OCI-LY7 (cell line): ENCODE results near the gene SLC44A4. TPM values are rescaled to one million over a fixed set of nuclear protein-coding genes. Genes with fewer than 3 reads are reported as not detected.

Experiments
- BruUV-seq: library from RNA; stranded (reverse); fragments of 400-500 nt; replicated peaks from 2 replicates; lab custom pipeline; 2021; lab: Mats Ljungman, UMichigan
- CTCF ChIA-PET: fragments of 300-600 bp; sonication (Branson Sonifier 250); formaldehyde crosslinking; loops from one replicate; lab custom pipeline; 2022; ENCODE audit warnings: antibody characterized with exemption; ENCODE audit not compliant: unreplicated experiment; lab: Charles Lee
- POLR2A ChIA-PET: fragments of 300-600 bp; sonication (Branson Sonifier 250); formaldehyde crosslinking; loops from one replicate; lab custom pipeline; 2022; ENCODE audit warnings: antibody characterized with exemption; lab: Charles Lee
- DNase-seq: peaks from one replicate; pipeline ENCODE4 v3.0.0-alpha.2; 2015; ENCODE audit warnings: low spot score
- H2AFZ ChIP-seq: fragments of 200-600 bp; sonication (generic), shearing (Covaris generic); 2 replicates; pipeline ENCODE4 v1.6.1; 2014; ENCODE audit warnings: mild to moderate bottlenecking, antibody characterized with exemption, low read length, moderate library complexity
- H3K27ac ChIP-seq: fragments of 200-600 bp; sonication (generic); 2 replicates; pipeline ENCODE4 v1.5.1; 2014; ENCODE audit warnings: mixed run types, low read depth, mild to moderate bottlenecking, moderate library complexity, low read length, inconsistent platforms; ENCODE audit not compliant: poor library complexity, severe bottlenecking
- H3K36me3 ChIP-seq: fragments of 200-600 bp; sonication (generic); 2 replicates; pipeline ENCODE4 v1.6.1; 2014; ENCODE audit warnings: mild to moderate bottlenecking, antibody characterized with exemption, low read length, moderate library complexity, mixed read lengths; ENCODE audit not compliant: insufficient read depth
- H3K4me1 ChIP-seq: fragments of 200-600 bp; sonication (generic); 2 replicates; pipeline ENCODE4 v1.5.1; 2014; ENCODE audit warnings: mild to moderate bottlenecking, low read length; ENCODE audit not compliant: insufficient read depth, poor library complexity, severe bottlenecking
- H3K4me2 ChIP-seq: fragments of 200-600 bp; sonication (generic); 2 replicates; pipeline ENCODE4 v1.6.1; 2014; ENCODE audit warnings: mild to moderate bottlenecking, low read length
- H3K4me3 ChIP-seq: fragments of 200-600 bp; sonication (generic); 2 replicates; pipeline ENCODE4 v1.5.1; 2014; ENCODE audit warnings: mild to moderate bottlenecking, low read depth, low read length; ENCODE audit not compliant: poor library complexity, severe bottlenecking
- H3K79me2 ChIP-seq: fragments of 200-600 bp; sonication (generic); 2 replicates; pipeline ENCODE4 v1.6.1; 2016; ENCODE audit warnings: low read depth, mild to moderate bottlenecking, low read length, moderate library complexity, mixed read lengths; ENCODE audit not compliant: insufficient read depth
- H3K9me2 ChIP-seq: fragments of 200-600 bp; sonication (generic); 2 replicates; pipeline ENCODE4 v1.6.1; 2016; ENCODE audit warnings: mild to moderate bottlenecking, low read length, mixed read lengths; ENCODE audit not compliant: insufficient read depth
- H3K9me3 ChIP-seq: fragments of 200-600 bp; sonication (generic); 2 replicates; pipeline ENCODE4 v1.6.1; 2014; ENCODE audit warnings: mild to moderate bottlenecking, mixed run types, low read length, mixed read lengths
- H4K20me1 ChIP-seq: fragments of 200-600 bp; sonication (generic); 2 replicates; pipeline ENCODE4 v1.6.1; 2014; ENCODE audit warnings: mild to moderate bottlenecking, antibody characterized with exemption, low read length, moderate library complexity, mixed read lengths; ENCODE audit not compliant: insufficient read depth
- EZH2phosphoT487 ChIP-seq: fragments of 200-600 bp; sonication (generic); IDR thresholded peaks from 2 replicates; pipeline ENCODE4 v1.6.1; 2018; ENCODE audit warnings: low read depth, borderline replicate concordance, mild to moderate bottlenecking, mixed run types, antibody characterized with exemption, low read length, moderate library complexity, mixed read lengths
- intact Hi-C: fragments of 100-400 bp; cut with micrococcal nuclease; formaldehyde crosslinking; loops from one replicate; pipeline ENCODE4 v1.10.0; 2022; ENCODE audit not compliant: unreplicated experiment
- total RNA-seq, 2 experiments: library from RNA; depleted of rRNA in 1 of 2; stranded (reverse); fragments of >200 nt in 1 of 2; shearing (Covaris generic) in 1 of 2; gene quantifications; 2 replicates each; pipeline ENCODE4 v1.2.3, GENCODE V29; 2014 to 2022
- TF ChIP-seq, protein P1 (sequence below): fragments of 200-600 bp; sonication (generic); conservative IDR thresholded peaks from 2 replicates; pipeline ENCODE4 v1.5.1; 2014; ENCODE audit warnings: mild to moderate bottlenecking, antibody characterized with exemption, low read length, moderate library complexity, mixed read lengths

The SLC44A4 gene
- total RNA-seq, 2 experiments from 2014 or later: not detected

DNA sequence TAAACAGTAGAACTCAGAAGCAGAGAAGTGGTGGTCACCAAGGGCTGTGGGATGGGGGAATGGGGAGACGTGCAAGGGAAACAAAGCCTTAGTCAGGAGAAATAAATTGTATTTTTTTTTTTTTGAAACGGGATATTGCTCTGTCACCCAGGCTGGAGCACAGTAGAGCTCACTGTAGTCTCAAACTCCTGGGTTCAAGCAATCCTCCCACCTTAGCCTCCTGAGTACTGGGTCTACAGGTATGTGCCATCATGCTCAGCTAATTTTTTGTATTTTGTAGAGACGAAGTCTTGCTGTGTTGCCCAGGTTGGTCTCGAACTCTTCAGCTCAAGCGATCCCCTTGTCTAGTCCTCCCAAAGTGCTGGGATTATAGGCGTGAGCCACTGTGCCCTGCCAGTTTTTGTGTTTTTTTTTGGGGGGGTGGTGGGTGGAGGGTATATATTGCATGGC lies 47.9 kb downstream of the SLC44A4 start:
- CTCF ChIA-PET: interaction anchor here (0.8 to 1.0 kb wide), 2 partner anchors 61 to 92 kb away, joined by 3 read pairs; no protein-coding TSS in a partner anchor
- no peak for TF ChIP-seq EZH2phosphoT487
- TF ChIP-seq, protein P1, sequence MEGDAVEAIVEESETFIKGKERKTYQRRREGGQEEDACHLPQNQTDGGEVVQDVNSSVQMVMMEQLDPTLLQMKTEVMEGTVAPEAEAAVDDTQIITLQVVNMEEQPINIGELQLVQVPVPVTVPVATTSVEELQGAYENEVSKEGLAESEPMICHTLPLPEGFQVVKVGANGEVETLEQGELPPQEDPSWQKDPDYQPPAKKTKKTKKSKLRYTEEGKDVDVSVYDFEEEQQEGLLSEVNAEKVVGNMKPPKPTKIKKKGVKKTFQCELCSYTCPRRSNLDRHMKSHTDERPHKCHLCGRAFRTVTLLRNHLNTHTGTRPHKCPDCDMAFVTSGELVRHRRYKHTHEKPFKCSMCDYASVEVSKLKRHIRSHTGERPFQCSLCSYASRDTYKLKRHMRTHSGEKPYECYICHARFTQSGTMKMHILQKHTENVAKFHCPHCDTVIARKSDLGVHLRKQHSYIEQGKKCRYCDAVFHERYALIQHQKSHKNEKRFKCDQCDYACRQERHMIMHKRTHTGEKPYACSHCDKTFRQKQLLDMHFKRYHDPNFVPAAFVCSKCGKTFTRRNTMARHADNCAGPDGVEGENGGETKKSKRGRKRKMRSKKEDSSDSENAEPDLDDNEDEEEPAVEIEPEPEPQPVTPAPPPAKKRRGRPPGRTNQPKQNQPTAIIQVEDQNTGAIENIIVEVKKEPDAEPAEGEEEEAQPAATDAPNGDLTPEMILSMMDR: no peak
- peak overlapping the region; percentile 95 for H3K27ac ChIP-seq
- peak overlapping the region; percentile 24; the same call in 1 of the 2 replicates for H2AFZ ChIP-seq
- POLR2A ChIA-PET: interaction anchor here (0.6 to 3.8 kb wide), 9 partner anchors 11 to 236 kb away, joined by 3 to 43 read pairs (median 4); partner anchors contain the start of genes CLIC1, LSM2, MSH5 and NEU1
- BruUV-seq: no TSS peak
- DNase-seq: peak; percentile 22
- H3K4me1 ChIP-seq: peaks cover 43% of the 10 kb centered on the region
- H4K20me1 ChIP-seq: peaks cover under 1% of the 10 kb centered on the region; the same call in 1 of the 2 replicates
- peaks cover 60% of the 10 kb centered on the region for H3K79me2 ChIP-seq
- peaks cover 12% of the 10 kb centered on the region for H3K36me3 ChIP-seq
- H3K9me3 ChIP-seq: no peaks in the 10 kb centered on the region
- H3K4me2 ChIP-seq: peak overlapping the region; percentile 99
- intact Hi-C loops: loop anchor here (1.0 to 10.0 kb wide), 7 partner anchors 58 to 336 kb away; partner anchors contain the start of genes ATP6V1G2, DDAH2, MICB and NELFE
- no peaks in the 10 kb centered on the region for H3K9me2 ChIP-seq
- peak overlapping the region; percentile 89 for H3K4me3 ChIP-seq

DNA sequence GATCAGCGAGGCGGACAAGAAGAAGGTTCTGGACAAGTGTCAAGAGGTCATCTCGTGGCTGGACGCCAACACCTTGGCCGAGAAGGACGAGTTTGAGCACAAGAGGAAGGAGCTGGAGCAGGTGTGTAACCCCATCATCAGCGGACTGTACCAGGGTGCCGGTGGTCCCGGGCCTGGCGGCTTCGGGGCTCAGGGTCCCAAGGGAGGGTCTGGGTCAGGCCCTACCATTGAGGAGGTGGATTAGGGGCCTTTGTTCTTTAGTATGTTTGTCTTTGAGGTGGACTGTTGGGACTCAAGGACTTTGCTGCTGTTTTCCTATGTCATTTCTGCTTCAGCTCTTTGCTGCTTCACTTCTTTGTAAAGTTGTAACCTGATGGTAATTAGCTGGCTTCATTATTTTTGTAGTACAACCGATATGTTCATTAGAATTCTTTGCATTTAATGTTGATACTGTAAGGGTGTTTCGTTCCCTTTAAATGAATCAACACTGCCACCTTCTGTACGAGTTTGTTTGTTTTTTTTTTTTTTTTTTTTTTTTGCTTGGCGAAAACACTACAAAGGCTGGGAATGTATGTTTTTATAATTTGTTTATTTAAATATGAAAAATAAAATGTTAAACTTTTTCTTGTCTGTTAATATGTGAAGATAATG lies 49.0 kb downstream of the SLC44A4 start:
- Histone ChIP-seq H4K20me1 (no peaks in the 10 kb centered on the region), H3K79me2 (peaks cover 49% of the 10 kb centered on the region), H3K4me1 (peaks cover 52% of the 10 kb centered on the region), H3K4me3 (peak overlapping the region; percentile 89), H3K27ac (peak overlapping the region; percentile 95), H3K9me2 (no peaks in the 10 kb centered on the region), H2AFZ (no peak overlapping the region), H3K4me2 (peak overlapping the region; percentile 99), H3K9me3 (no peaks in the 10 kb centered on the region), H3K36me3 (peaks cover under 1% of the 10 kb centered on the region; the same call in 1 of the 2 replicates)
- CTCF ChIA-PET: no interaction called here
- POLR2A ChIA-PET: interaction anchor here (0.7 to 3.8 kb wide), 12 partner anchors 9 to 176 kb away, joined by 3 to 43 read pairs (median 4); partner anchors contain the start of genes CLIC1, LSM2 and MSH5
- TF ChIP-seq, protein P1: peak; percentile 90
- TF ChIP-seq EZH2phosphoT487: no peak
- intact Hi-C loops: loop anchor here (1.0 to 10.0 kb wide), 7 partner anchors 57 to 335 kb away; partner anchors contain the start of genes ATP6V1G2, DDAH2, MICB and NELFE
- peak; percentile 74 for DNase-seq
- no TSS peak for BruUV-seq
